WTC11 (cell line): ENCODE measurements around the gene ALS2. TPM values are rescaled to one million over a fixed set of nuclear protein-coding genes. Genes with fewer than 3 reads are reported as not detected.

ENCODE experiments used
- ATAC-seq: fragments of 200-7000 bp; cut with Tn5 transposase; 2 replicates; pipeline ENCODE4 v1.10.0; 2021; ENCODE audit warnings: mild to moderate bottlenecking, moderate library complexity
- CTCF ChIA-PET: fragments of 300-600 bp; sonication (Branson Sonifier 250); formaldehyde crosslinking; loops from one replicate; lab custom pipeline; 2021; ENCODE audit warnings: antibody characterized with exemption; lab: Charles Lee
- POLR2A ChIA-PET: fragments of 350-600 bp; sonication (Branson Sonifier 250); formaldehyde crosslinking; loops from one replicate; lab custom pipeline; 2021; ENCODE audit warnings: antibody characterized with exemption; lab: Charles Lee
- DNase-seq: peaks from one replicate; pipeline ENCODE4 v3.0.0; 2021; ENCODE audit warnings: low spot score
- H3K27ac Mint-ChIP-seq: 2 replicates; pipeline ENCODE4 v1.8.0; 2021; ENCODE audit warnings: mixed read lengths
- H3K27me3 Mint-ChIP-seq: 2 replicates; pipeline ENCODE4 v1.8.0; 2021; ENCODE audit warnings: low read depth, mild to moderate bottlenecking, moderate library complexity, mixed read lengths
- H3K36me3 Mint-ChIP-seq: 2 replicates; pipeline ENCODE4 v1.8.0; 2021; ENCODE audit warnings: mixed read lengths
- H3K4me1 Mint-ChIP-seq: 2 replicates; pipeline ENCODE4 v1.8.0; 2022; ENCODE audit warnings: mixed read lengths
- H3K4me3 Mint-ChIP-seq: 2 replicates; pipeline ENCODE4 v1.8.0; 2021; ENCODE audit warnings: mild to moderate bottlenecking, moderate library complexity, mixed read lengths
- H3K9me3 Mint-ChIP-seq: 2 replicates; pipeline ENCODE4 v1.8.0; 2021; ENCODE audit warnings: mixed read lengths
- ATF1 ChIP-seq: sonication (generic); formaldehyde crosslinking; IDR thresholded peaks from 2 replicates; pipeline ENCODE4 v1.8.1; 2023; ENCODE audit warnings: mild to moderate bottlenecking, moderate library complexity, missing genetic modification reagents
- CREB1 ChIP-seq: sonication (generic); formaldehyde crosslinking; IDR thresholded peaks from 2 replicates; pipeline ENCODE4 v1.8.0; 2023; ENCODE audit warnings: mild to moderate bottlenecking, missing genetic modification reagents
- E2F1 ChIP-seq: sonication (generic); formaldehyde crosslinking; IDR thresholded peaks from 2 replicates; pipeline ENCODE4 v1.8.0; 2022; ENCODE audit warnings: mild to moderate bottlenecking, missing genetic modification reagents
- E2F4 ChIP-seq: sonication (generic); formaldehyde crosslinking; IDR thresholded peaks from 2 replicates; pipeline ENCODE4 v1.8.1; 2022; ENCODE audit warnings: low read depth, mild to moderate bottlenecking, moderate library complexity, missing genetic modification reagents, borderline replicate concordance
- E2F5 ChIP-seq: sonication (generic); formaldehyde crosslinking; IDR thresholded peaks from 2 replicates; pipeline ENCODE4 v1.8.1; 2022; ENCODE audit warnings: mild to moderate bottlenecking, moderate library complexity, missing genetic modification reagents
- ELF4 ChIP-seq: sonication (generic); formaldehyde crosslinking; IDR thresholded peaks from 2 replicates; pipeline ENCODE4 v1.8.1; 2022; ENCODE audit warnings: low read depth, mild to moderate bottlenecking, moderate library complexity, missing genetic modification reagents
- ERG ChIP-seq: fragments of 250-450 bp; sonication (Bioruptor Pico); IDR thresholded peaks from 2 replicates; pipeline ENCODE4 v1.8.0; 2021; ENCODE audit warnings: mild to moderate bottlenecking
- GTF2I ChIP-seq: fragments of 250-450 bp; sonication (Bioruptor Pico); conservative IDR thresholded peaks from 2 replicates; pipeline ENCODE4 v1.4.0; 2021; ENCODE audit warnings: mild to moderate bottlenecking
- HMGA2 ChIP-seq: fragments of 250-450 bp; sonication (Bioruptor Pico); IDR thresholded peaks from 2 replicates; pipeline ENCODE4 v1.4.0; 2021; ENCODE audit warnings: mild to moderate bottlenecking, moderate library complexity
- IRF2 ChIP-seq: sonication (generic); formaldehyde crosslinking; IDR thresholded peaks from 2 replicates; pipeline ENCODE4 v1.8.0; 2022; ENCODE audit warnings: low read depth, missing genetic modification reagents, borderline replicate concordance
- PRRX2 ChIP-seq: fragments of 250-450 bp; sonication (Bioruptor Pico); IDR thresholded peaks from 2 replicates; pipeline ENCODE4 v1.8.0; 2021; ENCODE audit warnings: mild to moderate bottlenecking
- RELA ChIP-seq: sonication (generic); formaldehyde crosslinking; IDR thresholded peaks from 2 replicates; pipeline ENCODE4 v1.8.1; 2022; ENCODE audit warnings: missing genetic modification reagents, mild to moderate bottlenecking, borderline replicate concordance
- ZBTB21 ChIP-seq: sonication (generic); formaldehyde crosslinking; IDR thresholded peaks from 2 replicates; pipeline ENCODE4 v1.8.1; 2023; ENCODE audit warnings: mild to moderate bottlenecking, missing genetic modification reagents, borderline replicate concordance
- ZBTB43 ChIP-seq: sonication (generic); formaldehyde crosslinking; IDR thresholded peaks from 2 replicates; pipeline ENCODE4 v1.8.1; 2023; ENCODE audit warnings: mild to moderate bottlenecking, missing genetic modification reagents
- ZMAT4 ChIP-seq: fragments of 250-450 bp; sonication (Bioruptor Pico); IDR thresholded peaks from 2 replicates; pipeline ENCODE4 v1.9.0; 2021; ENCODE audit warnings: mild to moderate bottlenecking
- ZNF138 ChIP-seq: sonication (generic); formaldehyde crosslinking; conservative IDR thresholded peaks from 2 replicates; pipeline ENCODE4 v1.8.1; 2022; ENCODE audit warnings: mild to moderate bottlenecking, moderate library complexity, missing genetic modification reagents
- ZNF219 ChIP-seq: sonication (generic); formaldehyde crosslinking; IDR thresholded peaks from 2 replicates; pipeline ENCODE4 v1.8.0; 2023; ENCODE audit warnings: missing genetic modification reagents, mild to moderate bottlenecking, borderline replicate concordance
- ZNF317 ChIP-seq: sonication (generic); formaldehyde crosslinking; IDR thresholded peaks from 2 replicates; pipeline ENCODE4 v1.8.1; 2023; ENCODE audit warnings: low read depth, mild to moderate bottlenecking, moderate library complexity, missing genetic modification reagents, borderline replicate concordance
- total RNA-seq: library from RNA; stranded (reverse); gene quantifications from 3 replicates; pipeline ENCODE4 v1.2.3, GENCODE V29; 2021
- TF ChIP-seq, protein P1 (sequence below): sonication (generic); formaldehyde crosslinking; IDR thresholded peaks from 2 replicates; pipeline ENCODE4 v1.8.1; 2022; ENCODE audit warnings: missing genetic modification reagents, borderline replicate concordance
- TF ChIP-seq, protein P2 (sequence below): sonication (generic); formaldehyde crosslinking; IDR thresholded peaks from 2 replicates; pipeline ENCODE4 v1.8.0; 2023; ENCODE audit warnings: missing genetic modification reagents, mild to moderate bottlenecking, borderline replicate concordance
- TF ChIP-seq, protein P3 (sequence below): sonication (generic); formaldehyde crosslinking; IDR thresholded peaks from 2 replicates; pipeline ENCODE4 v1.8.1; 2023; ENCODE audit warnings: mild to moderate bottlenecking, missing genetic modification reagents, moderate library complexity

Gene ALS2
- total RNA-seq, 1 experiment from 2014 or later, result 30.5 TPM

DNA sequence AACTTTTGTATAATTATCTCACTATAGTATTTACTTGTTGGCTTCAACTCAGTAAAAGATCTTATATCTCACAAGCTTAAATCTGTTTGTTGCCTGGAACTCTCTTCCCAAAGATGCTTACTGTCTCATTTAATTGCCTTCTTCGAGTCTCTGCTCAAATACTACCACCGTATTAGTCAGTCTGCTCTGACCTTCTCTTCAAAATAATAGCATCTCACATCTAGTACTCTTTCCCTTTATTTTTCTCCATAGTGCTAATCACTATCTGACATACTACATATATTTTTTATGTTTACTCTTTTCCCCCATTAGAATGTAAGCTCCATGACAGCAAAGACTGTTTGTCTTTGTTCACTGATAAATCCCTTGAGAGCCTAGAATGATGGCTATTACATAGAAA is 71.7 kb downstream of the ALS2 start (continued):
- no peak for TF ChIP-seq E2F1
- TF ChIP-seq ZNF219 (CRISPR knock-in tag), result no peak
- TF ChIP-seq ZNF138 (CRISPR knock-in tag), result no peak
- no peak for TF ChIP-seq ZMAT4 (CRISPR knock-in tag)
- TF ChIP-seq PRRX2 (CRISPR knock-in tag), result no peak
- TF ChIP-seq E2F5, result no peak
- no peak for TF ChIP-seq ZBTB21 (CRISPR knock-in tag)
- no peak for TF ChIP-seq HMGA2 (CRISPR knock-in tag)

GRCh38 chr2:201707753-201708152 is 73.0 kb downstream of the ALS2 start:
- Mint-ChIP-seq H3K4me3 (no peak overlapping the region), H3K36me3 (peaks cover 39% of the 10 kb centered on the region), H3K27ac (no peak overlapping the region), H3K27me3 (no peaks in the 10 kb centered on the region), H3K4me1 (no peaks in the 10 kb centered on the region), H3K9me3 (no peaks in the 10 kb centered on the region)
- TF ChIP-seq IRF2 (CRISPR knock-in tag), result no peak
- no peak for TF ChIP-seq CREB1 (CRISPR knock-in tag)
- TF ChIP-seq, protein P1, sequence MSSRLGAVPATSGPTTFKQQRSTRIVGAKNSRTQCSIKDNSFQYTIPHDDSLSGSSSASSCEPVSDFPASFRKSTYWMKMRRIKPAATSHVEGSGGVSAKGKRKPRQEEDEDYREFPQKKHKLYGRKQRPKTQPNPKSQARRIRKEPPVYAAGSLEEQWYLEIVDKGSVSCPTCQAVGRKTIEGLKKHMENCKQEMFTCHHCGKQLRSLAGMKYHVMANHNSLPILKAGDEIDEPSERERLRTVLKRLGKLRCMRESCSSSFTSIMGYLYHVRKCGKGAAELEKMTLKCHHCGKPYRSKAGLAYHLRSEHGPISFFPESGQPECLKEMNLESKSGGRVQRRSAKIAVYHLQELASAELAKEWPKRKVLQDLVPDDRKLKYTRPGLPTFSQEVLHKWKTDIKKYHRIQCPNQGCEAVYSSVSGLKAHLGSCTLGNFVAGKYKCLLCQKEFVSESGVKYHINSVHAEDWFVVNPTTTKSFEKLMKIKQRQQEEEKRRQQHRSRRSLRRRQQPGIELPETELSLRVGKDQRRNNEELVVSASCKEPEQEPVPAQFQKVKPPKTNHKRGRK, result no peak
- TF ChIP-seq RELA, result no peak
- TF ChIP-seq, protein P2, sequence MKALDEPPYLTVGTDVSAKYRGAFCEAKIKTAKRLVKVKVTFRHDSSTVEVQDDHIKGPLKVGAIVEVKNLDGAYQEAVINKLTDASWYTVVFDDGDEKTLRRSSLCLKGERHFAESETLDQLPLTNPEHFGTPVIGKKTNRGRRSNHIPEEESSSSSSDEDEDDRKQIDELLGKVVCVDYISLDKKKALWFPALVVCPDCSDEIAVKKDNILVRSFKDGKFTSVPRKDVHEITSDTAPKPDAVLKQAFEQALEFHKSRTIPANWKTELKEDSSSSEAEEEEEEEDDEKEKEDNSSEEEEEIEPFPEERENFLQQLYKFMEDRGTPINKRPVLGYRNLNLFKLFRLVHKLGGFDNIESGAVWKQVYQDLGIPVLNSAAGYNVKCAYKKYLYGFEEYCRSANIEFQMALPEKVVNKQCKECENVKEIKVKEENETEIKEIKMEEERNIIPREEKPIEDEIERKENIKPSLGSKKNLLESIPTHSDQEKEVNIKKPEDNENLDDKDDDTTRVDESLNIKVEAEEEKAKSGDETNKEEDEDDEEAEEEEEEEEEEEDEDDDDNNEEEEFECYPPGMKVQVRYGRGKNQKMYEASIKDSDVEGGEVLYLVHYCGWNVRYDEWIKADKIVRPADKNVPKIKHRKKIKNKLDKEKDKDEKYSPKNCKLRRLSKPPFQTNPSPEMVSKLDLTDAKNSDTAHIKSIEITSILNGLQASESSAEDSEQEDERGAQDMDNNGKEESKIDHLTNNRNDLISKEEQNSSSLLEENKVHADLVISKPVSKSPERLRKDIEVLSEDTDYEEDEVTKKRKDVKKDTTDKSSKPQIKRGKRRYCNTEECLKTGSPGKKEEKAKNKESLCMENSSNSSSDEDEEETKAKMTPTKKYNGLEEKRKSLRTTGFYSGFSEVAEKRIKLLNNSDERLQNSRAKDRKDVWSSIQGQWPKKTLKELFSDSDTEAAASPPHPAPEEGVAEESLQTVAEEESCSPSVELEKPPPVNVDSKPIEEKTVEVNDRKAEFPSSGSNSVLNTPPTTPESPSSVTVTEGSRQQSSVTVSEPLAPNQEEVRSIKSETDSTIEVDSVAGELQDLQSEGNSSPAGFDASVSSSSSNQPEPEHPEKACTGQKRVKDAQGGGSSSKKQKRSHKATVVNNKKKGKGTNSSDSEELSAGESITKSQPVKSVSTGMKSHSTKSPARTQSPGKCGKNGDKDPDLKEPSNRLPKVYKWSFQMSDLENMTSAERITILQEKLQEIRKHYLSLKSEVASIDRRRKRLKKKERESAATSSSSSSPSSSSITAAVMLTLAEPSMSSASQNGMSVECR (CRISPR knock-in tag), result no peak
- no peak for TF ChIP-seq ELF4 (CRISPR knock-in tag)
- ChIA-PET CTCF (no interaction called here), POLR2A (no interaction called here)
- DNase-seq (no peak), ATAC-seq (no peak)

GRCh38 chr2:201707142-201707541 is 73.6 kb downstream of the ALS2 start:
- CTCF ChIA-PET, result no interaction called here
- no peak for TF ChIP-seq ATF1 (CRISPR knock-in tag)
- TF ChIP-seq E2F4 (CRISPR knock-in tag), result no peak
- TF ChIP-seq, protein P3, sequence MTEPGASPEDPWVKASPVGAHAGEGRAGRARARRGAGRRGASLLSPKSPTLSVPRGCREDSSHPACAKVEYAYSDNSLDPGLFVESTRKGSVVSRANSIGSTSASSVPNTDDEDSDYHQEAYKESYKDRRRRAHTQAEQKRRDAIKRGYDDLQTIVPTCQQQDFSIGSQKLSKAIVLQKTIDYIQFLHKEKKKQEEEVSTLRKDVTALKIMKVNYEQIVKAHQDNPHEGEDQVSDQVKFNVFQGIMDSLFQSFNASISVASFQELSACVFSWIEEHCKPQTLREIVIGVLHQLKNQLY (CRISPR knock-in tag), result no peak
- TF ChIP-seq ZBTB21 (CRISPR knock-in tag), result no peak
- TF ChIP-seq ZNF317 (CRISPR knock-in tag), result no peak
- TF ChIP-seq GTF2I (CRISPR knock-in tag), result no peak
- no peak for TF ChIP-seq ERG
- TF ChIP-seq ZBTB43 (CRISPR knock-in tag), result no peak

More at GRCh38 chr2:201707142-201707541, 73.6 kb downstream of the ALS2 start:
- Mint-ChIP-seq H3K4me1 (no peaks in the 10 kb centered on the region), H3K36me3 (peaks cover 36% of the 10 kb centered on the region), H3K4me3 (no peak overlapping the region), H3K27ac (no peak overlapping the region), H3K27me3 (no peaks in the 10 kb centered on the region), H3K9me3 (no peaks in the 10 kb centered on the region)
- no peak for ATAC-seq
- no peak for DNase-seq
- POLR2A ChIA-PET, result no interaction called here
